SJSA1 (cell line): Measurements from ENCODE around the gene NNAT. TPM values are rescaled to one million over a fixed set of nuclear protein-coding genes. Genes with fewer than 3 reads are reported as not detected.
"Not testable (repeated sequence)": the region's sequence is repeated elsewhere in the genome, so short reads cannot be mapped to it uniquely, and the experiment has no call there.

Experiments
- DNase-seq, 2 experiments: peaks; one replicate each; pipeline ENCODE4 v3.0.0-alpha.2; 2015 to 2020; ENCODE audit warnings: low spot score in 2 of 2, low read depth in 1 of 2
- H3K27ac ChIP-seq: fragments of 250-450 bp; sonication (Bioruptor Pico); 2 replicates; pipeline ENCODE4 v1.5.1; 2020; ENCODE audit warnings: mild to moderate bottlenecking, moderate library complexity
- H3K27me3 ChIP-seq: fragments of 250-450 bp; sonication (Bioruptor Pico); replicated peaks from 2 replicates; pipeline ENCODE4 v1.5.1; 2020; ENCODE audit warnings: mild to moderate bottlenecking, moderate library complexity
- H3K36me3 ChIP-seq: fragments of 250-450 bp; sonication (Bioruptor Pico); 2 replicates; pipeline ENCODE4 v1.5.1; 2020; ENCODE audit warnings: mild to moderate bottlenecking
- H3K4me1 ChIP-seq: fragments of 250-450 bp; sonication (Bioruptor Pico); replicated peaks from 2 replicates; pipeline ENCODE4 v1.6.1; 2021; ENCODE audit warnings: mild to moderate bottlenecking
- H3K4me3 ChIP-seq: fragments of 250-450 bp; sonication (Bioruptor Pico); 2 replicates; pipeline ENCODE4 v1.5.1; 2020; ENCODE audit warnings: mild to moderate bottlenecking
- H3K9me3 ChIP-seq: fragments of 250-450 bp; sonication (Bioruptor Pico); replicated peaks from 2 replicates; pipeline ENCODE4 v1.5.1; 2020; ENCODE audit warnings: mild to moderate bottlenecking
- total RNA-seq: library from RNA; depleted of rRNA; stranded (reverse); fragments of >200 nt; shearing (Covaris generic); gene quantifications from 2 replicates; pipeline ENCODE4 v1.2.3, GENCODE V29; 2014

Gene NNAT
- total RNA-seq, 1 experiment from 2014 or later = not detected

DNA sequence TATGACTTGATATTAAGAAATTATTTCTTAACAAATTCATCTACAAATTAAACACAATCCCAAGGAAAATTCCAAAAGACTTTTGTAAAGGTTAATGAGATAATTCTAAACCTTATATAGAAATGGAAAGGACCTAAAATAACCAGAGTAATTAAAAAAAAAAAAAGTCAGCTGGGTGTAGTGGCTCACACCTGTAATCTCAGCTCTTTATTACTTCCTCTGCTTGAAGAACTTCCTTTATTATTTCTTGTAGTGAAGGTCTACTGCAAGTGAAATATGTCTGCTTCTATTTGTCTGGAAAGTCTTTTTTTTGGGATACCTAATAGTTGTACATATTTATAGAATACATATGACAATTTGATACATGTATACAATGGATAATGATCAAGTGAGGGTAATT is 26.9 kb downstream of the NNAT start:
- Histone ChIP-seq H3K27me3 (peaks cover 11% of the 10 kb centered on the region; the same call in 1 of the 2 replicates), H3K9me3 (no peaks in the 10 kb centered on the region), H3K27ac (no peak overlapping the region), H3K4me1 (no peaks in the 10 kb centered on the region), H3K4me3 (no peak overlapping the region), H3K36me3 (no peaks in the 10 kb centered on the region)
- no peak for DNase-seq

DNA sequence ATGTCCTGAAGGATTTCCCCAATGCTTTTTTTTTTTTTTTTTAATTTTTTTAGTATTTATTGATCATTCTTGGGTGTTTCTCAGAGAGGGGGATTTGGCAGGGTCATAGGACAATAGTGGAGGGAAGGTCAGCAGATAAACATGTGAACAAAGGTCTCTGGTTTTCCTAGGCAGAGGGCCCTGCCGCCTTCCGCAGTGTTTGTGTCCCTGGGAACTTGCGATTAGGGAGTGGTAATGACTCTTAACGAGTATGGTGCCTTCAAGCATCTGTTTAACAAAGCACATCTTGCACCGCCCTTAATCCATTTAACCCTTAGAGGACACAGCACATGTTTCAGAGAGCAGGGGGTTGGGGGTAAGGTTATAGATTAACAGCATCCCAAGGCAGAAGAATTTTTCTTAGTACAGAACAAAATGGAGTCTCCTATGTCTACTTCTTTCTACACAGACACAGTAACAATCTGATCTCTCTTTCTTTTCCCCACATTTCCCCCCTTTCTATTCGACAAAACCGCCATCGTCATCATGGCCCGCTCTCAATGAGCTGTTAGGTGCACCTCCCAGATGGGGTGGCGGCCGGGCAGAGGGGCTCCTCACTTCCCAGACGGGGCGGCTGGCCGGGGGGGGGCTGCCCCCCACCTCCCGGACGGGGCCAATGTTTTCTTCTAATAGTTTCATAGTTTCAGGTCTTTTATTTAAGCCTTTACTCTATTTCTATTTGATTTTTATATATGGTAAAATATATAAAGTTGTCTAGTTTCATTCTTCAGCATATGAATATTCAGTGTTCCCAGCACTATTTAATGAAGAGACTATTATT is 29.3 kb downstream of the NNAT start:
- not testable (repeated sequence) for H3K4me1 ChIP-seq, H3K36me3 ChIP-seq, H3K9me3 ChIP-seq, H3K4me3 ChIP-seq, H3K27ac ChIP-seq
- peak in 1 of 2 experiments; percentile 18 for DNase-seq
- peaks cover 14% of the 10 kb centered on the region for H3K27me3 ChIP-seq

DNA sequence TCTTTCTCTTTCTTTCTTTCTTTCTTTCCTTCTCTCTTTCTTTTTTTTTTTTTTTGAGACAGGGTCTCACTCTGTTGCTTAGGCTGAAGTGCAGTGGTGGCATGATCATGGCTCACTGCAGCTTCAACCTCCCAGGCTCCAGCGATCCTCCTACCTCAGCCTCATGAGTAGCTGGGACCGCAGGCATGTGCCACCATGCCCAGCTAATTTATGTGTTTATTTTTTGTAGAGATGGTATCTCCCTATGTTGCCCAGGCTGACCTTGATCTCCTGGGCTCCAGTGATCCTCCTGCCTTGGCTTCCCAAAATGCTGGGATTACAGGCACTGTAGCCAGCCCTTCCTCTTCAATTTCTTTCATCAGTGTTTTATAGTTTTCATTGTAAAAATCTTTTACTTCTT is 30.6 kb downstream of the NNAT start:
- not testable (repeated sequence) for H3K4me1 ChIP-seq, DNase-seq, H3K27ac ChIP-seq, H3K4me3 ChIP-seq, H3K9me3 ChIP-seq, H3K36me3 ChIP-seq
- H3K27me3 ChIP-seq = peaks cover 15% of the 10 kb centered on the region

GRCh38 chr20:37552415-37552814 is 31.4 kb downstream of the NNAT start:
- no peaks in the 10 kb centered on the region for H3K9me3 ChIP-seq
- H3K27me3 ChIP-seq = peaks cover 16% of the 10 kb centered on the region
- no peaks in the 10 kb centered on the region for H3K4me1 ChIP-seq
- H3K36me3 ChIP-seq = no peaks in the 10 kb centered on the region
- DNase-seq = no peak
- H3K4me3 ChIP-seq = no peak overlapping the region
- no peak overlapping the region for H3K27ac ChIP-seq

- H3K27ac ChIP-seq, H3K36me3 ChIP-seq, DNase-seq, H3K4me3 ChIP-seq, H3K9me3 ChIP-seq, H3K4me1 ChIP-seq: not testable (repeated sequence)
- H3K27me3 ChIP-seq = peaks cover 16% of the 10 kb centered on the region
Measured at GRCh38 chr20:37554721-37555298, 33.8 kb downstream of the NNAT start.

DNA sequence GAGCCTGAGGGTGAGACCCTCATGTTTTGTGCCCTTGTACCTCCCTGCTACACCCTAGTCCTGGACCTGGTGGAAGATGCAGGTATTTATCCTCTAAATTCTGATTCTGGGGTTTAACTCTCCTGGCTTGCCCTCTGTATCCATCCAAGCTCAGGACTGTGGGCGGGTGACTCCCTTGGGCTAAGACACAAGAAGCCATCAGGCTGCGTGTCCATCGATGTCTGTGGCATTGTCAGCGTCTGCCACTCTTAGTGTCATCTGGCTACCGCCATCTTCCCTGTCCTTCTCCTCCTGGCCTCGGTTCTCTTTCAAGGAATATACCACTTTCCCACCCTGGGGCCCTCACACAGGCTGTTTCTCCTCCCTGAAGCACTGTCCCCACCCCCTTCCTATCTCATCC is 35.5 kb downstream of the NNAT start:
- no peak overlapping the region for H3K4me3 ChIP-seq
- no peaks in the 10 kb centered on the region for H3K36me3 ChIP-seq
- H3K27me3 ChIP-seq = peaks cover 17% of the 10 kb centered on the region
- no peak for DNase-seq
- no peaks in the 10 kb centered on the region for H3K9me3 ChIP-seq
- H3K4me1 ChIP-seq = no peaks in the 10 kb centered on the region
- H3K27ac ChIP-seq = no peak overlapping the region

DNA sequence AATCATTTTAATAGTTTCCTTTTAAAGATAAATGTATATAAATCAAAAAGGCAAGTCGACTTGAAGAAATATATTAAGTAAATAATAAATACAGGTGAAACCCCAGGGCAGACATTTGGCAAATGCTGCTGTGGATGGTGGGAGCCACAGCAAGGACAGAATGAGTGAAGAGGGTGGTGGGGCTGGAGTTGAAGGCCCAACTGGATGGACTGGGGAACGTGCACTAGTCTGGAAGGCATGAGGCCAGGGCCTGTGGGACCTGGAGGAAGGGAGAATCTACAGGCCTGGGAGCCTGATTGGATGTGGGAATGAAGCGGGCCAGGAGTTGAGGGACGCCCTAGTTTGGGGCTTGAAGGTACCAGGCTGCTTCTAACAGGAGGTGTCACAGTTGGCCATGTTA is 37.3 kb downstream of the NNAT start:
- H3K4me1 ChIP-seq = no peaks in the 10 kb centered on the region
- H3K9me3 ChIP-seq = no peaks in the 10 kb centered on the region
- H3K4me3 ChIP-seq = no peak overlapping the region
- DNase-seq = no peak
- H3K27me3 ChIP-seq = peaks cover 23% of the 10 kb centered on the region
- H3K27ac ChIP-seq = no peak overlapping the region
- no peaks in the 10 kb centered on the region for H3K36me3 ChIP-seq

DNA sequence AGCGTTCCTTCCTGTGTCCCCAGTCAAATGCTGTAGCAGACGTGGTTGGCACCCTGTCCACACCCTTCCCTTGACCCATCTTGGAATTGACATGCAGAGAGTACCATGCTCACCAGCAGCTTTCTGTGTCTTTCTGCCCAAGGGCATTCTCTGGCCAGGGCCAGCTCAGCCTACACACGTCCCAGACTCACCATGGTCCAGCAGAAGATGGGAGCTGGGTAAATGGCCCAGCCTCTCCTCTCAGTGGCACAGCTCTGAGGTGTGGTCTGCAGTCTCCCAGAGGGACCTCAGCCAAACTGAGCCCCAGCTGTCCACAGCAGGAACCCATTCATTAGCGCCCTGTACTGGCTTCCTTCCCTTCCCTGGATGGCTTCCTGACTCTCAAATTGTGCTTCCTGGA is 37.7 kb downstream of the NNAT start:
- no peaks in the 10 kb centered on the region for H3K9me3 ChIP-seq
- DNase-seq = no peak
- no peak overlapping the region for H3K4me3 ChIP-seq

DNA sequence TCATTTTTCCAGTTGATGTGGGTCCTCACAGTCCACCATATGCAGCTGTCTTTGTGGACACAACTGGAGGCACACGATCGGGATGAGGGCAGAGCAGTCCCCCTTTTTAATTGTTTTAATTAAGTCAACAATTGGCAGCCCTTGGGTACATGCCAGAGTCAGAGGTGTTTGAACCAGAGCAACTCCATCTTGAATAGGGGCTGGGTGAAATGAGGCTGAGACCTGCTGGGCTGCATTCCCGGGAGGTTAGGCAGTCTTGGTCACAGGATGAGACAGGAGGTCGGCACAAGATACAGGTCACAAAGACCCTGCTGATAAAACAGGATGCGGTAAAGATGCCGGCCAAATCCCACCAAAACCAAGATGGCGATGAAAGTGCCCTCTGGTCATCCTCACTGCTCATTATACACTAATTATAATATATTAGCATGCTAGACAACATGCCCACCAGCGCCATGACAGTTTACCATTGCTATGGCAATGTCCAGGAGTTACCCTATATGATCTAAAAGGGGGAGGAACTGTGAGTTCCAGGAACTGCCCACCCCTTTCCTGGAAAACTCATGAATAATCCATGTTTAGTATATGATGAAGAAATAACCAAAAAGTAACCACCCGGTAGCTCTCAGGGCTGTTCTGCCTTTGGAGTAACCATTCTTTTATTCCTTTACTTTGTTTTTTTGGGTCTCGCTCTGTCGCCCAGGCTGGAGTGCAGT is 38.4 kb downstream of the NNAT start:
- no peak for DNase-seq
- Histone ChIP-seq H3K36me3 (no peaks in the 10 kb centered on the region), H3K27me3 (peaks cover 26% of the 10 kb centered on the region), H3K4me1 (peaks cover 3% of the 10 kb centered on the region; the same call in 1 of the 2 replicates), H3K27ac (no peak overlapping the region), H3K9me3 (no peaks in the 10 kb centered on the region), H3K4me3 (no peak overlapping the region)

More for the DNA sequence above, 37.7 kb downstream of the NNAT start:
- Histone ChIP-seq H3K4me1 (no peaks in the 10 kb centered on the region), H3K27me3 (peaks cover 26% of the 10 kb centered on the region), H3K27ac (no peak overlapping the region), H3K36me3 (no peaks in the 10 kb centered on the region)

GRCh38 chr20:37560629-37561028 is 39.6 kb downstream of the NNAT start:
- Histone ChIP-seq H3K27me3 (peaks cover 37% of the 10 kb centered on the region), H3K36me3 (no peaks in the 10 kb centered on the region), H3K4me3 (no peak overlapping the region), H3K4me1 (peaks cover 6% of the 10 kb centered on the region; the same call in 1 of the 2 replicates), H3K27ac (no peak overlapping the region), H3K9me3 (no peaks in the 10 kb centered on the region)
- no peak for DNase-seq

DNA sequence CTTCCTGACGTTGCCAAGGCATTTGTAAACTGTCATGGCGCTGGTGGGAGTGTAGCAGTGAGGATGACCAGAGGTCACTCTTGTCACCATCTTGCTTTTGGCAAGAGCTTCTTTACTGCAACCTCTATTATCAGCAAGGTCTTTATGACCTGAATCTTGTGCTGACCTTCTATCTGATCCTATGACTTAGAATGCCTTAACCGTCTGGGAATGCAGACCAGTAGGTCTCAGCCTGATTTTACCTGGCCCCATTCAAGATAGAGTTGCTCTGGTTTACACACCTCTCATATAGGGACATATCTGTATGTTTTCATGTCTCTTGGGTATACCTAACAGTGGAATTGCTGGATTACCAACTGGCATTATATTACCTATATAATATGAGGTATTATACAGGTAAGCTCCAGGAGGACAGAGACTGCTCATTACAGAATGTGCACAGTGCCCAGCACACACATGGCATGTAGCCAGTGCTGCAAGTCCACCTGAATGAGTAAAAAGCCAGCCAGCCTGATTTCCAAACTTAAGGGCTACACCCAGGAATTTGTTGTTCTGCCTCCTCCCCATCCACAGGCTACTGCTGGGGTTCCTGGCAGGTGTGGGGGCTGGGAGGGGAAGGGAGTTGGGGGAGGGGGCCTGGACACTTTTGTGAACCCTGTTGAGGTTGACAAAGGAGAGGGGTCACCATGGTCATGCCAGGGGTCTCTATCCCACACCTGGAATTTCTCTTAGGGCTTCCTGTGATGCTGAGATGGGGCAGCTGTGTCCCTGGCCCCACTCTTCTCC is 41.8 kb downstream of the NNAT start:
- peaks cover 45% of the 10 kb centered on the region for H3K27me3 ChIP-seq

DNA sequence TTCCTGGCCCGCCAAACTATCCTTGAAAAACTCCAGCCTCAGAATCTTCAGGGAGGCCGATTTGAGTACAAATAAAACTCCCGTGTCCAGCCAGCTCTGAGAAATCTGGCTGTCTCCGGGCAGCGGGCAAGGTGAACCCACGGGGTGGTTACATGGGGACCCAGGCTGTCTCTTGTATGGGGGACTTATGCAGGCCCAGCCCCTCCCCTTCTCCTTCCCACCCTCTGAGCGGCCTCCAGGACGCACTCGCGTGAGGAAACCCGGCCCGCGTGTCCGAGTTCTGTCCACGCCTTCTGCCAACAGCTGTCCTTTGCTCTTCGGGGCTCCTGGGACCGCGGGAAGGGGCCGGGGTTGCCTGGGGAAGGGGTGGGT is 43.0 kb downstream of the NNAT start:
- Histone ChIP-seq H3K9me3 (no peaks in the 10 kb centered on the region), H3K4me1 (peaks cover 6% of the 10 kb centered on the region; the same call in 1 of the 2 replicates), H3K36me3 (no peaks in the 10 kb centered on the region), H3K27ac (no peak overlapping the region), H3K27me3 (peaks cover 52% of the 10 kb centered on the region), H3K4me3 (no peak overlapping the region)
- DNase-seq = peak in 1 of 2 experiments; percentile 39

More for the DNA sequence above, 41.8 kb downstream of the NNAT start:
- peak in 1 of 2 experiments; percentile 22 for DNase-seq
- peaks cover 6% of the 10 kb centered on the region; the same call in 1 of the 2 replicates for H3K4me1 ChIP-seq
- H3K27ac ChIP-seq = no peak overlapping the region
- H3K4me3 ChIP-seq = no peak overlapping the region
- no peaks in the 10 kb centered on the region for H3K9me3 ChIP-seq
- no peaks in the 10 kb centered on the region for H3K36me3 ChIP-seq

- Histone ChIP-seq H3K4me3 (no peak overlapping the region), H3K4me1 (peaks cover 6% of the 10 kb centered on the region; the same call in 1 of the 2 replicates), H3K27me3 (peaks cover 58% of the 10 kb centered on the region), H3K9me3 (no peaks in the 10 kb centered on the region), H3K36me3 (no peaks in the 10 kb centered on the region), H3K27ac (no peak overlapping the region)
- DNase-seq = peak; percentile 52 to 61
Measured at GRCh38 chr20:37564388-37565133, 43.5 kb downstream of the NNAT start.
